Effector CD4-positive, alpha-beta T cell (primary cell): ENCODE results near the gene SCG2.

Experiments used
- DNase-seq: peaks from one replicate; pipeline ENCODE4 v3.0.0-alpha.2; 2020

The SCG2 gene

DNA sequence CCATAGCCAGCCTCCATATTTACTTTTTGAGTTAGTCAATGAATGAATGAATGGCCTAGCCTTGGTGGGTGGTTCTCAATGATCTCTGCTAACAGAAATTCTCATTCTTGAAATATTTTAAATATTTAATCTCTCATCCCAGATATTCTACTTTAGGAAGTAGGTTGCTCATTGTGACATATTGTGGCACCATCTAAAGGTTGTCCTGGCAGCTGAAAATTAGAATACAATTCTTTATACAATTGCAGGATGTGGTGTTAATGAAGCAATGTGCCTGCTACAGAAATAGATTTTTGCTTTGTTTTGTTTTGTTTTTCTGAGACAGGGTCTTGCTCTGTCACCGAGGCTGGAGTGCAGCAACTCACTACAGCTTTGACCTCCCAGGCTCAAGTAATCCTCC lies 35.8 kb downstream of the SCG2 start:
- DNase-seq: no peak

DNA sequence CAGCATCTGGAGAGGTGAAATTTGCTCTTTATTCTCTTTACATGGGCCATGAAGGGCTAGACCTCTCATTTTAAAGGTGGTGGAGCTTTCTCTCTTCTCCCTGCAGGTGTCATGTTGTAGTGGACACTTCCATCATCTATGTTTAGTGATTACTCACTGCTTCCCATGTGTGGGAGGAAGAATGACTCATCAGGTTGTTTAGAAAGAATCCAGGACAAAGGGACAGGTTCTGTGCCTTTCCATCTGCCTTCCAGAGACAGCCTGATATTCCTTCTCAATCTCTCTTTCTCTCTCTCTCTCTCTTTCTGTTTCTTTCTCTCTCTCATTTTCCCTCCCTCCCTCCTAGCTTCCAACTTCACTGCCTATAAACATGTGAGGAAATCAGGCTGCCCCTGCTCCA lies 38.7 kb downstream of the SCG2 start:
- DNase-seq: no peak

- DNase-seq: no peak
These were observed 40.1 kb downstream of the SCG2 start for GRCh38 chr2:223562078-223562477.

DNA sequence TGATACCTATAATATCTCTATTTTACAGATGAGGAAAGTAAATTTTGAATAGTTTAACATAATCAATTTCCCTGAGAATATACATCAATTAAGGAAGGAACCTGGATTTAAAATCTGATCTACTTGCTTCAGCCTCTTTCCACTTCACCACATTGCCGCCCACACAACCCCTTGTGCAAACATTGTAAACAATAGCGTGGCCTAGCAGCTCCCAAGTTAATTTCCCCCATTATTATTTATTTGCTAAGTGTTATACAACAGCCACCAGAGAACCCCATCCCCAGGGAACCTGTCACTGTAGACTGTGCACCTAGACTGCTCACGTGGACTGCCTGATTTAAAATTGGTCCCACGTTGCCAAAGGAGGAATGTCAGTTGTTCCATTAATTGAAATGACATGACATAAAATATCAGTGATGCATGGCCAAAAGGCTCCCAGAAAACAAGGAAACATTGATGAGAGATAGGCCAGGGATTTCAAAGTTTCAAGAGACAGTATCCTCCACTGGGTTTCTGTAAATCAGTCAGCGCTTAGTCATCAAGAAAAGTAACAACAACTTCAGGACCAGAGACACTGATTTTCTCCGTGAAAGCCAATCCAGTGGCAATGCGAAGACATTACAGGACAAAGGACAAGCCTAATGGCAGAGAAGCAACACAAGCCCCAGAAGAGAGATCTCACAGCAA lies 41.3 kb downstream of the SCG2 start:
- no peak for DNase-seq

GRCh38 chr2:223558970-223559369 lies 43.2 kb downstream of the SCG2 start:
- no peak for DNase-seq

GRCh38 chr2:223554923-223555322 lies 47.2 kb downstream of the SCG2 start:
- no peak for DNase-seq

- no peak for DNase-seq
These were observed 52.9 kb downstream of the SCG2 start for GRCh38 chr2:223549215-223549614.

DNA sequence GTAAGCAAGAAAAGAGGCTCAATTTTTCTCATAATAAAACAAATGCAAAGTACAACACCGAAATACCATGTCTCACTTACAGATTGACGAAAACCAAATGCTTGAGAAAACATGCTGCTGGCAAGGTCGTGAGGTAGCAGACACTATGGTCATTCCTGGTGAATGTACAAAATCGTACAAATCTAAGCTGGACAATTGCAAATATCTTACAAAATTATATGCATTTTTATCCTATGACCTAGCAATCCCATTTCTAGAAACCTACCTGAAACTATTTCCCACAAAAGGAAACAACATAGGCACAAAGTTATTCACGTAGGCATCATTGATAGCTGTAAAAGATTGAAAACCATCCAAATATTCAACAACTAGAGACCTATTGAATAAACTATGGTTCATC lies 54.0 kb downstream of the SCG2 start:
- DNase-seq: no peak
